SK-N-SH treated with all-trans-retinoic acid at 6 μM for 48 hours (cell line): ENCODE results near the gene BABAM1.

Experiments
- ATAC-seq: fragments of 200-7000 bp; cut with Tn5 transposase; 3 replicates; pipeline ENCODE4 v1.9.1; 2020; ENCODE audit warnings: mild to moderate bottlenecking, moderate library complexity
- CSDC2 ChIP-seq: fragments of 250-450 bp; sonication (Bioruptor Pico); IDR thresholded peaks from 2 replicates; pipeline ENCODE4 v1.5.0; 2020; ENCODE audit warnings: mild to moderate bottlenecking, moderate library complexity
- ESRRG ChIP-seq: fragments of 250-450 bp; sonication (Bioruptor Pico); IDR thresholded peaks from 2 replicates; pipeline ENCODE4 v1.6.1; 2021; ENCODE audit warnings: mild to moderate bottlenecking
- GLIS3 ChIP-seq: fragments of 250-450 bp; sonication (Bioruptor Pico); IDR thresholded peaks from 2 replicates; pipeline ENCODE4 v1.5.0; 2020; ENCODE audit warnings: mild to moderate bottlenecking, moderate library complexity
- ISL1 ChIP-seq: fragments of 250-450 bp; sonication (Bioruptor Pico); IDR thresholded peaks from 2 replicates; pipeline ENCODE4 v2.1.2; 2022; ENCODE audit warnings: mild to moderate bottlenecking, moderate library complexity
- OSR1 ChIP-seq: fragments of 250-450 bp; sonication (Bioruptor Pico); IDR thresholded peaks from 2 replicates; pipeline ENCODE4 v1.8.0; 2022; ENCODE audit warnings: moderate library complexity, mild to moderate bottlenecking, inconsistent platforms
- PATZ1 ChIP-seq: fragments of 250-450 bp; sonication (Bioruptor Pico); IDR thresholded peaks from 2 replicates; pipeline ENCODE4 v1.8.0; 2020; ENCODE audit warnings: mild to moderate bottlenecking, moderate library complexity, borderline replicate concordance
- PPARA ChIP-seq: fragments of 250-450 bp; sonication (Bioruptor Pico); IDR thresholded peaks from 2 replicates; pipeline ENCODE4 v1.5.0; 2020; ENCODE audit warnings: mild to moderate bottlenecking, borderline replicate concordance
- SNAI2 ChIP-seq: fragments of 250-450 bp; sonication (Bioruptor Pico); IDR thresholded peaks from 2 replicates; pipeline ENCODE4 v1.5.0; 2020; ENCODE audit warnings: mild to moderate bottlenecking, moderate library complexity
- TCF4 ChIP-seq: fragments of 250-450 bp; sonication (Bioruptor Pico); IDR thresholded peaks from 2 replicates; pipeline ENCODE4 v1.8.0; 2021; ENCODE audit warnings: mild to moderate bottlenecking, moderate library complexity, borderline replicate concordance
- TSHZ2 ChIP-seq: fragments of 250-450 bp; sonication (Bioruptor Pico); IDR thresholded peaks from 2 replicates; pipeline ENCODE4 v1.5.0; 2020; ENCODE audit warnings: mild to moderate bottlenecking, moderate library complexity
- ZC3H10 ChIP-seq: fragments of 250-450 bp; sonication (Bioruptor Pico); IDR thresholded peaks from 2 replicates; pipeline ENCODE4 v1.5.1; 2021; ENCODE audit warnings: mild to moderate bottlenecking, moderate library complexity
- ZFP3 ChIP-seq: fragments of 250-450 bp; sonication (Bioruptor Pico); IDR thresholded peaks from 2 replicates; pipeline ENCODE4 v1.5.0; 2020; ENCODE audit warnings: mild to moderate bottlenecking, moderate library complexity
- ZFP30 ChIP-seq: fragments of 450-650 bp; formaldehyde crosslinking; IDR thresholded peaks from 2 replicates; pipeline ENCODE4 v1.5.0; 2022; ENCODE audit warnings: mild to moderate bottlenecking, moderate library complexity
- ZNF565 ChIP-seq: fragments of 450-650 bp; formaldehyde crosslinking; conservative IDR thresholded peaks from 2 replicates; pipeline ENCODE4 v1.5.0; 2020; ENCODE audit warnings: low read depth, mild to moderate bottlenecking, moderate library complexity
- ZNF70 ChIP-seq: fragments of 450-650 bp; formaldehyde crosslinking; IDR thresholded peaks from 2 replicates; pipeline ENCODE4 v1.5.0; 2020; ENCODE audit warnings: mild to moderate bottlenecking, moderate library complexity
- TF ChIP-seq, protein P1 (sequence below): fragments of 250-450 bp; sonication (Bioruptor Pico); IDR thresholded peaks from 2 replicates; pipeline ENCODE4 v1.5.1; 2020; ENCODE audit warnings: low read depth, mild to moderate bottlenecking, moderate library complexity
- TF ChIP-seq, protein P2 (sequence below): fragments of 250-450 bp; sonication (Bioruptor Pico); IDR thresholded peaks from 2 replicates; pipeline ENCODE4 v1.8.0; 2021; ENCODE audit warnings: low read depth, mild to moderate bottlenecking, moderate library complexity, borderline replicate concordance
- TF ChIP-seq, protein P3 (sequence below): fragments of 250-450 bp; sonication (Bioruptor Pico); IDR thresholded peaks from 2 replicates; pipeline ENCODE4 v1.5.1; 2021; ENCODE audit warnings: mild to moderate bottlenecking, moderate library complexity

Gene BABAM1

GRCh38 chr19:17264641-17264979 lies 2.6 kb upstream of the BABAM1 start, which contains the start of gene USHBP1:
TSS of gene USHBP1 (minus strand) at chr19:17264745. CDS start at chr19:17264299, 446 bp downstream.
- TF ChIP-seq PATZ1 (no peak), ZFP30 (CRISPR knock-in tag) (no peak), ZNF565 (CRISPR knock-in tag) (no peak), CSDC2 (CRISPR knock-in tag) (no peak), SNAI2 (no peak), ESRRG (CRISPR knock-in tag) (no peak), ZC3H10 (CRISPR knock-in tag) (no peak), OSR1 (no peak), ISL1 (CRISPR knock-in tag) (no peak), ZFP3 (CRISPR knock-in tag) (no peak)
- TF ChIP-seq, protein P1, sequence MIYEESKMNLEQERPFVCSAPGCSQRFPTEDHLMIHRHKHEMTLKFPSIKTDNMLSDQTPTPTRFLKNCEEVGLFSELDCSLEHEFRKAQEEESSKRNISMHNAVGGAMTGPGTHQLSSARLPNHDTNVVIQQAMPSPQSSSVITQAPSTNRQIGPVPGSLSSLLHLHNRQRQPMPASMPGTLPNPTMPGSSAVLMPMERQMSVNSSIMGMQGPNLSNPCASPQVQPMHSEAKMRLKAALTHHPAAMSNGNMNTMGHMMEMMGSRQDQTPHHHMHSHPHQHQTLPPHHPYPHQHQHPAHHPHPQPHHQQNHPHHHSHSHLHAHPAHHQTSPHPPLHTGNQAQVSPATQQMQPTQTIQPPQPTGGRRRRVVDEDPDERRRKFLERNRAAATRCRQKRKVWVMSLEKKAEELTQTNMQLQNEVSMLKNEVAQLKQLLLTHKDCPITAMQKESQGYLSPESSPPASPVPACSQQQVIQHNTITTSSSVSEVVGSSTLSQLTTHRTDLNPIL (CRISPR knock-in tag), result no peak
- TF ChIP-seq, protein P2, sequence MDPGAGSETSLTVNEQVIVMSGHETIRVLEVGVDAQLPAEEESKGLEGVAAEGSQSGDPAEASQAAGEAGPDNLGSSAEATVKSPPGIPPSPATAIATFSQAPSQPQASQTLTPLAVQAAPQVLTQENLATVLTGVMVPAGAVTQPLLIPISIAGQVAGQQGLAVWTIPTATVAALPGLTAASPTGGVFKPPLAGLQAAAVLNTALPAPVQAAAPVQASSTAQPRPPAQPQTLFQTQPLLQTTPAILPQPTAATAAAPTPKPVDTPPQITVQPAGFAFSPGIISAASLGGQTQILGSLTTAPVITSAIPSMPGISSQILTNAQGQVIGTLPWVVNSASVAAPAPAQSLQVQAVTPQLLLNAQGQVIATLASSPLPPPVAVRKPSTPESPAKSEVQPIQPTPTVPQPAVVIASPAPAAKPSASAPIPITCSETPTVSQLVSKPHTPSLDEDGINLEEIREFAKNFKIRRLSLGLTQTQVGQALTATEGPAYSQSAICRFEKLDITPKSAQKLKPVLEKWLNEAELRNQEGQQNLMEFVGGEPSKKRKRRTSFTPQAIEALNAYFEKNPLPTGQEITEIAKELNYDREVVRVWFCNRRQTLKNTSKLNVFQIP, result no peak
- TF ChIP-seq, protein P3, sequence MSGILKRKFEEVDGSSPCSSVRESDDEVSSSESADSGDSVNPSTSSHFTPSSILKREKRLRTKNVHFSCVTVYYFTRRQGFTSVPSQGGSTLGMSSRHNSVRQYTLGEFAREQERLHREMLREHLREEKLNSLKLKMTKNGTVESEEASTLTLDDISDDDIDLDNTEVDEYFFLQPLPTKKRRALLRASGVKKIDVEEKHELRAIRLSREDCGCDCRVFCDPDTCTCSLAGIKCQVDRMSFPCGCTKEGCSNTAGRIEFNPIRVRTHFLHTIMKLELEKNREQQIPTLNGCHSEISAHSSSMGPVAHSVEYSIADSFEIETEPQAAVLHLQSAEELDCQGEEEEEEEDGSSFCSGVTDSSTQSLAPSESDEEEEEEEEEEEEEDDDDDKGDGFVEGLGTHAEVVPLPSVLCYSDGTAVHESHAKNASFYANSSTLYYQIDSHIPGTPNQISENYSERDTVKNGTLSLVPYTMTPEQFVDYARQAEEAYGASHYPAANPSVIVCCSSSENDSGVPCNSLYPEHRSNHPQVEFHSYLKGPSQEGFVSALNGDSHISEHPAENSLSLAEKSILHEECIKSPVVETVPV, result no peak

GRCh38 chr19:17266026-17266425 lies 1.2 kb upstream of the BABAM1 start:
- TF ChIP-seq PPARA (no peak), ZFP30 (CRISPR knock-in tag) (no peak), TSHZ2 (CRISPR knock-in tag) (no peak), SNAI2 (no peak)
- TF ChIP-seq, all 23 proteins: peak for 0
- ATAC-seq, result no peak

More at GRCh38 chr19:17264641-17264979, 2.6 kb upstream of the BABAM1 start, which contains the start of gene USHBP1:
- no peak for ATAC-seq

GRCh38 chr19:17266589-17266974 lies 661 bp upstream of the BABAM1 start:
- TF ChIP-seq GLIS3 (CRISPR knock-in tag) (no peak), ESRRG (CRISPR knock-in tag) (no peak), TCF4 (CRISPR knock-in tag) (no peak), ZFP3 (CRISPR knock-in tag) (no peak), ZNF70 (no peak), TSHZ2 (CRISPR knock-in tag) (no peak)

More at GRCh38 chr19:17266589-17266974, 661 bp upstream of the BABAM1 start:
- no peak for ATAC-seq
